ENCODE measurements around the gene COL1A1. TPM values are rescaled to one million over a fixed set of nuclear protein-coding genes. Genes with fewer than 3 reads are reported as not detected.
A peak's percentile ranks its signal among the peaks of the same experiment; 100 is the strongest.

Gene COL1A1
- total RNA-seq, 6 donors from 2014 or later, result 15.4 to 555 (median 117) TPM

DNA sequence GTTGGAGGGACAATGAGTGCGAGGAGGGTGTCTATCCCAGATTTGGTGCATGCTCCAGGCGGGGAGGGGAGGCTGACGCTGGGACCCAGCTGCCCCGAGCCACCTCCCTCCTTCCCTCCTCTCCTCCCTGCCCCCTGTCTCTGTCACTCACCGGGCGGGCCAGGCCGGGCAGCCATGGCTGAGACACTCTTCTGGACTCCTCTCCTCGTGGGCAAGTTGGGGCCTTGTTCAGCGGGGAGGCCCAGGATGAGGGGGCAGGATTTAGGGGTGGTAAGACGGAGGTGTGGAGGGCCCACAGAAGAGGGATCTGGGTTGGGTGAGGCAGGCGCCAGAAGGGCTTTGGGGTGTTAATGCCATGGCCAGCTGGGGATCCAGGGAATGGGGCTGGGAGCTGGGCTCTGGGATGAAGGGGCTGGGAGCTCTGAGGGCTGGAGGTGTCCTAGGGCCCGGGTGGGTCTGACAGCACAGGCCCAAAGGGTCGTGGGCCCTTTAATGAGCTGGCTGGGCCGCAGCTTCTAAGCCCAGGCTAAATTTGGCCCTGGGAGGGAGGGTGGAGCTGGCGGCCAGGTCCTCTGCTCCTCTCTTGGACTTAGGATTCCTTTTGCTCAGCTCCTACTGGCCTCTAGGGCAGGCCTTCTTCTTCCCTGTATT, 35.4 kb downstream of the COL1A1 start, which contains the start of gene SGCA:
Gene SGCA (plus strand): TSS at position 139 of the 651 bp plus-strand sequence. CDS start 36 bp downstream, at position 175.
- no peak for DNase-seq
- no peaks in the 10 kb centered on the region for H3K36me3 ChIP-seq
- TF ChIP-seq EP300 (IDR thresholded peaks at IDR 0.05) (no peak), POLR2AphosphoS5 (IDR thresholded peaks at IDR 0.05) (peak in 1 of 2 donors; percentile 43)
- WGBS, 2 donors, result 49 to 65% methylated on average over 10 to 15 of the region's 15 CpGs
- H3K4me3 ChIP-seq, result peak within 1 kb of the TSS in 3 of 4 donors; percentile 10 to 36 (median 20)
- peak within 1 kb of the TSS; percentile 2 to 74 (median 59) for H3K27ac ChIP-seq
- ATAC-seq (ENCODE audit: low FRiP score in 2 of 2), result no peak
- H3K9me3 ChIP-seq, result no peaks in the 10 kb centered on the region
- H3K27me3 ChIP-seq, result no peaks in the 10 kb centered on the region
- H3K4me1 ChIP-seq, result peaks cover 7 to 14% (median 9%) of the 10 kb centered on the region in 4 donors

GRCh38 chr17:50165466-50165865, 36.0 kb downstream of the COL1A1 start:
- WGBS, 2 donors, result 76 to 94% methylated on average over 3 of the region's 3 CpGs
- DNase-seq (no peak), ATAC-seq (ENCODE audit: low FRiP score in 2 of 2) (no peak)
- Histone ChIP-seq H3K4me3 (peak overlapping the region in 1 of 4 donors; percentile 36), H3K9me3 (no peaks in the 10 kb centered on the region), H3K27ac (peak overlapping the region in 2 of 4 donors; percentile 60 to 74), H3K27me3 (no peaks in the 10 kb centered on the region), H3K4me1 (peaks cover 12 to 18% (median 14%) of the 10 kb centered on the region in 4 donors), H3K36me3 (no peaks in the 10 kb centered on the region)
- no peak for TF ChIP-seq EP300 (IDR thresholded peaks at IDR 0.05)
- no peak for TF ChIP-seq POLR2AphosphoS5 (IDR thresholded peaks at IDR 0.05)

DNA sequence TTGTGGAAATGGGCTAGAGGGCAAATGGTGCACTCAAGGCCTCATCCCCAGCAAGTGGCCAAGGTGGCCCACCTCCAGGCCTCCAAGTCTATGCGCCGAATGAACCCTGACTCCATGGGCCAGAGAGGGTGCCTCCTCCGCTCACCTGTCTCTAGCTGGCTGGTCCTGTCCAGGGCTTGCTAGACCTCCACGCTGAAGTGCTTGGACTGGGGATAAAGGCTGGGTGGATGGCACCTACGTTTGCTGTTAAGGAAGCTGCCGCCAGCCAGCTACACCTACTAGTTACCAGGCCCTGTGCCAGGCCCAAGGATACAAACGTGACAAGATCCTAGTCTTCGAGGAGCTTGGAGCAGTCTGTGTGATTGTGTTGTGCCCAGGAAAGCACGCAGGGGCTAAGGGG, 36.4 kb downstream of the COL1A1 start:
- Histone ChIP-seq H3K4me1 (peaks cover 12 to 18% (median 14%) of the 10 kb centered on the region in 4 donors), H3K4me3 (no peak overlapping the region), H3K9me3 (no peaks in the 10 kb centered on the region), H3K36me3 (no peaks in the 10 kb centered on the region), H3K27me3 (no peaks in the 10 kb centered on the region), H3K27ac (no peak overlapping the region)
- ATAC-seq (ENCODE audit: low FRiP score in 2 of 2) (no peak), DNase-seq (no peak)
- WGBS, 2 donors, result 81 to 93% methylated on average over 5 to 9 of the region's 9 CpGs
- no peak for TF ChIP-seq EP300 (IDR thresholded peaks at IDR 0.05)
- no peak for TF ChIP-seq CTCF (IDR thresholded peaks at IDR 0.05)
- TF ChIP-seq POLR2AphosphoS5 (IDR thresholded peaks at IDR 0.05), result no peak

GRCh38 chr17:50164697-50164988, 36.8 kb downstream of the COL1A1 start:
- Histone ChIP-seq H3K27ac (no peak overlapping the region), H3K9me3 (no peaks in the 10 kb centered on the region), H3K36me3 (no peaks in the 10 kb centered on the region), H3K4me1 (peaks cover 12 to 18% (median 14%) of the 10 kb centered on the region in 4 donors), H3K4me3 (no peak overlapping the region), H3K27me3 (no peaks in the 10 kb centered on the region)
- TF ChIP-seq EP300 (IDR thresholded peaks at IDR 0.05), result no peak
- no peak for TF ChIP-seq CTCF (IDR thresholded peaks at IDR 0.05)
- no peak for TF ChIP-seq POLR2A (IDR thresholded peaks at IDR 0.05)
- TF ChIP-seq POLR2AphosphoS5 (IDR thresholded peaks at IDR 0.05), result no peak
- DNase-seq, result no peak
- no peak for ATAC-seq (ENCODE audit: low FRiP score in 2 of 2)
- 97 to 100% methylated on average over 1 to 2 of the region's 2 CpGs for WGBS, 2 donors

DNA sequence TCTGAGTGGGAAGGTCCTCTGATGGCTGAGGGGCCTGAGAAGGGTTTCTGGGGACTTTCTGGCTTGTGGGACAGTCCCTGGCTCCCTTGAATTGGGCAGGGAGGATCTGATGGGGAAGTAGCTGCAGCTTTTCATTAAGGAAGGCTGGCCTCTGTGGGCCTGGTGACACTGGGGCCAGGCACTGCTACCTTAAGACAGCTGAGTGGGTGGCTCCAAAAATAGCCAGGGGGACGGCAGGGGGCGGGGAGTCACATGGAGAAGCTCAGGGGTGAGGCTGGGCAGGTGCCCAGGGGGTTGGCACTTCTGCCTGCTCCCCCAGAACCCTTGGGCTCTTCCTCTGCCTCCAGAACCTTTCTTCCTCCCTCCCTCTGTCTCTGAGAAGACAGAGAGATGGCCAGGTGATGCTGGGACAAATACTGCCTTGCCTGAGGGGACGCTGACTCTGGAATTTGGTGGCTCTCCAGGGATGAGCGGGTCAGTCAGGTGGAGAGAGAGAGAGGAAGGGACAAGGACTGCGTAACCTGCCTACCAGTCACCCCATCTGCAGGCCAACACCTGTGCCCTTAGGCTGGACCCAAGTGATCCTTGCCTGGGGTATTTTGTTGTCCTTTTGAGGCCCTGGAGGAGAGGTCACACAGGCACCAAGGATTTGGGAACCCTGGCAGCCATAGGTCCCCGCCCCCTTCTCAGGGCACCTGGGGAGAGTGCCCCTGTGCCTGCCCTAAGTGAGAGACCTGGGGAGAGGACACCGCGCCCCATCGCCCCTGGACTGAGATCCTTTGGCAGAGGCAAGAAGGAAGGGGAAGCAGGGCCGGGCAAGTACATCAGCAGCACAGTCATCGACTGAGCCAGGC, 37.4 kb downstream of the COL1A1 start:
- Histone ChIP-seq H3K27ac (no peak overlapping the region), H3K9me3 (no peaks in the 10 kb centered on the region), H3K36me3 (no peaks in the 10 kb centered on the region), H3K27me3 (no peaks in the 10 kb centered on the region), H3K4me3 (no peak overlapping the region), H3K4me1 (peaks cover 12 to 17% (median 14%) of the 10 kb centered on the region in 4 donors)
- ATAC-seq (ENCODE audit: low FRiP score in 2 of 2) (no peak), DNase-seq (no peak)
- 73 to 96% methylated on average over 3 to 11 of the region's 11 CpGs for WGBS, 2 donors
- TF ChIP-seq EP300 (IDR thresholded peaks at IDR 0.05), result no peak
- TF ChIP-seq CTCF (IDR thresholded peaks at IDR 0.05), result no peak
- no peak for TF ChIP-seq POLR2A (IDR thresholded peaks at IDR 0.05)
- no peak for TF ChIP-seq POLR2AphosphoS5 (IDR thresholded peaks at IDR 0.05)
